Measurements from ENCODE around the gene RINL.
"Not testable (repeated sequence)": the region's sequence is repeated elsewhere in the genome, so short reads cannot be mapped to it uniquely, and the experiment has no call there.

RINL gene

GRCh38 chr19:38873400-38873799 is 4.7 kb downstream of the RINL start:
- DNase-seq, result not testable (repeated sequence)

DNA sequence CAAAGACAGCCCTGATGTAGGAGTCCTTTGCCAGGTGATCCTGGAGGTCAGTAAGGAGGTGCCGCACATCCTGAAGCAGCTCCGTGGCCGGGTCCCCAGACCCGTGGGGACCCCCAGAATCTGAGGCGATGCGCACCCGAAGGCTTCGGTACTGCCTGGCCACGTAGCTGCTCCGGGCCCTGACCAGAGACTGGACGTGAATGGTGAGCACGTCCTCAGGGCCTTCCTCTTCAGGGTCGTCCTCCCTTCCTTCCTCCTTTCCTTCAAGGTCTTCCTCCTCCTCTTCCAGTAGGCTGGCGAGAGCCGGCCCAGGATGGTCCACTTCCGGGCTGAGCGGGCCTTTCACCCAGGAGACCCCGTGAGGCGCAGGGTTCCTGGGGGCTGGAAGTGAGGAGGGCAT is 7.5 kb downstream of the RINL start:
- no peak for DNase-seq

GRCh38 chr19:38869836-38870607 is 8.1 kb downstream of the RINL start:
- DNase-seq, result peak; percentile 96

DNA sequence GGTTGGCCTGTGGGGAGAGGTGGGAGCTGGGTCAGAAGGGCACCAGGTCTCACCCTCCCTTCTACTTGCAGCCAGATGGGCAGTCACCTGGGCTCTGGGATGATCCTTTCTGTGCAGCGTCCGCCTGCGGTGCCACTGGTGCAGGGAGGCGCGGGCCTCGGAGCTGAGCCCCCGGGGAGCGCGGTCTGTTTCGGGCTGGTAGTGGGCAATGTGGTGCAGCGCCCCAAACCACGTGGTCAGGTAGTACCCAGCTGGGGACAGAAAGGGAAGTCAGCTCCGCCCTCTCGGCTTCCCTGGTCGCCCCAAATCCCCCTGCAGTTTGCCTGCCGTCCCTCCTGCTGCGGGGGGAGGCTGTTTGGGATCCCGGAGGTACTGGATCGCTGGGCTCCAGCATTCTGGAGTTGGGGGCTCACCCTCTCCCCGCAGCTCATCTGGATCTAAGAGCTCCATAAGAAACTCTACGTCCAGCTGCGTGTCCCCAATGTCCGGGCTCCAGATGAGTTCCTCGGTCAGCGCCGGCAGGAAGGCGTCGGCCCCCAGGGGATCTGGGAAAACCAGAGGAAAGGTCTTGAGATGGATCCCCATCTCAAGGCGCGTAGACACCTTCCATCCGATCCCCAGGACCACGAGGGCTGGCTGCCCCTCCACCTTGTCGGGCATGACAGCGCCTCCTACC is 8.8 kb downstream of the RINL start:
- peak; percentile 39 for DNase-seq

- no peak for DNase-seq
Measured at GRCh38 chr19:38868551-38868950, 9.5 kb downstream of the RINL start.

- no peak for DNase-seq
Measured at GRCh38 chr19:38867171-38867780, 10.8 kb downstream of the RINL start.

DNA sequence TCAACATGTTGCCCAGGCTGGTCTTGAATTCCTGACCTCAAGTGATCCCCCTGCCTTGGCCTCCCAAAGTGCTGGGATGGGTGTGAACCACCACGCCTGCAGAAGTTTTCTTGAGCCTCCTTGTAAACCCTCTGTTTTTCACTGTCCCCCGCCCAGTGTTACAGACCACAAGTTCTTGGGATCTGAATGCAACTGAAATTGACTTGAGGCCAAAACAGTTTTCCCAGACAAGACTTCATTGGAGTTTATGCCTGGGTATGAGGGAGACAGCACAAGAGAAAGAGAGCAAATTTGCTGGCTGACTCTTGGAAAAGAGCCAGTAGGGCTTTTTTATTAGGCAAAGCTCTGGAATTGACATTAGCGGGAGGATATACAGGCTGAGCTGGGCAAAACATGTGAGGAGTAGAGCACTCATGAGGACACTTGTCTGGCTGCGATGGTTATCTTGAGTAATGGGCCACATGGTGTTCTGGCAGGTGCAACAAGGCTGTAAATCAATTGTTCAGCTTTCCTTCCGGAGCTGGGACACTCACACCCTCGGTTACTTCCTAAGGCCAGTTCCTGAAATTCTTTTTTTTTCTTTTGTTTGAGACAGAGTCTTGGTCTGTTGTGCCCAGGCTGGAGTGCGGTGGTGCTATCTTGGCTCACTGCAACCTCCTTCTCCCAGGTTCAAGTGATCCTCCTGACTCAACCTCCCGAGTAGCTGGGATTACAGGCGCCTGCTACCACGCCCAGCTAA is 15.6 kb downstream of the RINL start:
- no peak for DNase-seq

DNA sequence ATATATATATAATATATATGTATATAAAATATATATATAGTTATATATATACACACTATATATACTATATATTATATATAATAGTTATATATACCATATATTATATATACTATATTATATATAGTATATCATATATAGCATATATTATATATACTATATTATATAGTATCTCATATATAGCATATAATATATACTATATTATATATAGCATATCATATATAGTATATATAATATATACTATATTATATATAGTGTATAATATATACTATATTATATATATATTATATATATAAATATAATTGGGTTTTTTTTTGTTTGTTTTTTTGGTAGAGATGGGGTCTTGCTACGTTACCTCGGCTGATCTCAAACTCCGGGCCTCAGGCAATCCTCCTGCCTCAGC is 16.7 kb downstream of the RINL start:
- no peak for DNase-seq

DNA sequence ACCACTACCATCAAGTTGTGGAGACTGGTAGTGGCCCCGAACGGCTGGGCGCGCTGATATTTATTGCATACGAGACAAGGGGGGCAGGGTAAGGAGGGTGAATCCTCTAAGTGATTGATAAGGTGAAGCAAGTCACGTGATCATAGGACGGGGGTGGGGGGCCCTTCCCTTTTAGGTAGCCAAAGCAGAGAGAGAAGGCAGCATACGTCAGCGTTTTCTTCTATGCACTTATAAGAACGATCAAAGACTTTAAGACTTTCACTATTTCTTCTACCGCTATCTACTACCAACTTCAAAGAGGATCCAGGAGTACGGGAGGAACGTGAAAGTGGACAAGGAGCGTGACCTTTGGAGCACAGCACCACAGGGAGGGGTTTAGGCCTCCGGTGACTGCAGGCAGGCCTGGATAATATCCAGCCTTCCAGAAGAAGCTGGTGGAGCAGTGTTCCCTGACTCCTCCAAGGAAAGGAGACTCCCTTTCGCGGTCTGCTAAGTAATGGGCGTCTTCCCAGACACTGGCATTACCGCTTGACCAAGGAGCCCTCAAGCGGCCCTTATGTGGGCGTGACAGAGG is 18.4 kb downstream of the RINL start:
- DNase-seq, result not testable (repeated sequence)

- DNase-seq, result no peak
Measured at GRCh38 chr19:38856813-38857212, 21.3 kb downstream of the RINL start.

DNA sequence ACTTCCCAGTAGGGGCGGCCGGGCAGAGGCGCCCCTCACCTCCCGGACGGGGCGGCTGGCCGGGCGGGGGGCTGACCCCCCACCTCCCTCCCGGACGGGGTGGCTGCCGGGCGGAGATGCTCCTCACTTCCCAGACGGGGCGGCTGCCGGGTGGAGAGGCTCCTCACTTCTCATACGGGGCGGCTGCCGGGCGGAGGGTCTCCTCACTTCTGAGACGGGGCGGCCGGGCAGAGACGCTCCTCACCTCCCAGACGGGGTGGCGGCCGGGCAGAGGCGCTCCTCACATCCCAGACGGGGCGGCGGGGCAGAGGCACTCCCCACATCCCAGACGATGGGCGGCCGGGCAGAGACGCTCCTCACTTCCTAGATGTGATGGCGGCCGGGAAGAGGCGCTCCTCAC is 22.3 kb downstream of the RINL start:
- DNase-seq, result not testable (repeated sequence)

GRCh38 chr19:38854961-38855360 is 23.1 kb downstream of the RINL start:
- not testable (repeated sequence) for DNase-seq

DNA sequence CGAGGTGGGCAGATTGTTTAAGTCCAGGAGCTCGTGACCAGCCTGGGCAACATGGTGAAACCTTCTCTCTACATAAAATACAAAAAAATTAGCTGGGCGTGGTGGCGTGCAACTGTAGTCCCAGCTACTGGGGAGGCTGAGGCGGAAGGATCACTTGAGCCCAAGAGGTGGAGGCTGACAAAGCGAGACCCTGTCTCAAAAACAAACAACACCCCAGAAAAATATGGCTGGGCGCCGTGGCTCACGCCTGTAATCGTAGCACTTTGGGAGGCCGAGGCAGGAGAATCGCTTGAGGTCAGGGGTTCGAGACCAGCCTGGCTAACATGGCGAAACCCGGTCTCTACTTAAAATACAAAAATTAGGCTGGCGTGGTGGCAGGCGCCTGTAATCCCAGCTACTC is 24.9 kb downstream of the RINL start:
- DNase-seq, result no peak

DNA sequence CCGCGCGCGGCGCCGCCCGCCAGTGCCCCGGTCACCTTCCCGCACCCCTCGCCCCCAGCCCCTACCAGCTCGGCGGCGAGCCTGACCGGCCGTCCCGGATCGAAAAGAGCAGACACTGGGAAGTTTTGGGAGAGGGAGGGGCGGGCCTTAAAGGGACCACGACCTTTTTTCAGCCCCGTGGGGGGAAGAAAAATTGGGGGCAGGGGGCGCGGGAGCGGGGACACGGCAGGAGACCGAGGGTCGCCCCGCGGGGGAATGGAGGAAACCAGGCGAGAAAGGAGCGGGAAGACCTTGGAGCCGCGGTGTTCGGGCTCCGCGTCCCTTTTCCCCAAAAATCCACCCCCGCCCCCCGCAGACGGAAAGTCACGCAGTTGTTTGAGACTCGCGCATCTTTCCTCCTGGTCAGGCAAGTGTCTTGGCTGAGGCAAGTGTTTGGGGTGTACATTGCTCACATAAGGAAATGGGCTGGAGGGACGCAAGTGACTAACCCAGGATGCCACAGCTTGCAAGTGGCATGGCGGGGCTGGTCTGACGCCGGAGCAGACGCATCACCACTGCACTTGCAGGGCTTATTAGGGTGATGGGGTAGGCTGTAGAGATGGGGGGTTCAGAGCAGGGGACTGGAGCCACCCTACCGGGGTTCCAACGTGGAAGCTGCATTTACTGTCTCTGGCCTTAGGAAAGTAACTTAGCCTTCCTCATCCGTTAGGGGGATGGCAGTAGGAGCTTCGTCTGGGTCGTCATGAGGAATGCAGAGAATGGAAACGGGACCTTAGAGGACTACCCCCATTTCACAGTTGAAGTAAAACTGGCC is 25.6 kb downstream of the RINL start:
- DNase-seq, result peak; percentile 75

- DNase-seq, result peak; percentile 91
Measured at GRCh38 chr19:38851622-38852230, 26.3 kb downstream of the RINL start.

- peak; percentile 56 for DNase-seq
Measured at GRCh38 chr19:38850976-38851621, 27.0 kb downstream of the RINL start.

DNA sequence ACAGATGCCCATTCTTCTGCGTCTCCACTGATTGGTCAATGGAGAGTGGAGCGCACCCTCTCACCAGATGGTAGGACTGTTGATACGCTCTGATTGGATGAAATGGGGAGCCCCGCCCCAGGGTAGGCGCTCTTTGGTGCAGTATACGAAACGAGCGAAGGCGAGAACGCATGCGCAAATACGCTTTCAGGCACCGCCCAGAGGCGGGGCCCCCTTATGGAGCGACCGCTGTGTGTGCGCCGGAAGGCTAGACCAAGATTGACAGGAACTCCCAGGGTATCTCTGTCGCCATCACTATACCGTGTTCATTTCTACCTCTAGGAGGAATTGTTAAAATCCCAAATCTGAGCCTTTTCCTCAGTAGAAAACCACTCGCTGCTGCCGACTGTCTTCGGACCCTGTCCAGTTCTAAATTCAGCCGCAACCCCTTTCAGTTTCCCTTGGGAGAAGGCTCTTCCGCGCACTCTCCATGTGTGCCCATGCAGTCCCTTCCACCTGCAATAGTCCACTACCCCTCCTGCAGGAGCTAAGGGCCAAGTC is 27.6 kb downstream of the RINL start:
- DNase-seq, result no peak

GRCh38 chr19:38849860-38850435 is 28.1 kb downstream of the RINL start, which contains the start of gene HNRNPL:
Gene HNRNPL, minus strand, starts transcription at chr19:38849986. Its CDS starts 20 bp downstream, at chr19:38849966.
- DNase-seq, result peak; percentile 100

DNA sequence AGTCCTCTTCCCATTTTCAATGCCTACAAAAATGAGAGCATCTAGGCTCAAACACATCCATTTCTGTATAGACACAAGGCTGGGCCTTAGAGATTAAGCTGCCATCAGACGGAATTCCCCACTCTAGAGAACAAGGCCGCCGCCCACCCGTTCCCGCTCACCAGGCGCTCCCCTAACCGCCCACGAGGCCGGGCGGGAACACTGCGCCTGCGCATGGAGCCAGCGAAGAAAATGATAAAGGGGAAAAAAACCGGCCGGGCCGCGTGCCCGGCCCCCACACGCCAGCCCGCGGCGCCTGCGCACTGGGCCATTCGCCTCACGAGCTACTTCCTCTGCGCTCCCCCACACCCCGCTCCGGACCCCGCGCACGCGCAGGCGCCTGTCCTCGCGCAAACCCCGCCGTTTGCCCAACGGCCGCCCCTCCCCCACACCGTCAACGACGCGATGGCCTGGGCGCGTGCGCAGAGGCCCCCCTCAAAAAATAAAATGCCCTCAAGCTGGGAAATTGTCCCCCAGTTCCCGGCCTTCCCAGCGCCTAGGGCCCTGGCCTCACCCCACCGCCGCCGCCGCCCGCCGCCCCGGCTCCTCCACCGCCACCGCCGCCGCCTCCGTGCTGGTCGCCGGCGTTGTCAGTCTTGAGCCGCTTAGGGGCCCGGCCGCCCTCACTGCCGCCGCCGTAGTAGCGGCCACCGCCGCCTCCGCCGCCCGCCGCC is 28.8 kb downstream of the RINL start:
- DNase-seq, result peak; percentile 97
